ENCODE measurements around the gene GUCY1B1.
A peak's percentile ranks its signal among the peaks of the same experiment; 100 is the strongest.

The GUCY1B1 gene

DNA sequence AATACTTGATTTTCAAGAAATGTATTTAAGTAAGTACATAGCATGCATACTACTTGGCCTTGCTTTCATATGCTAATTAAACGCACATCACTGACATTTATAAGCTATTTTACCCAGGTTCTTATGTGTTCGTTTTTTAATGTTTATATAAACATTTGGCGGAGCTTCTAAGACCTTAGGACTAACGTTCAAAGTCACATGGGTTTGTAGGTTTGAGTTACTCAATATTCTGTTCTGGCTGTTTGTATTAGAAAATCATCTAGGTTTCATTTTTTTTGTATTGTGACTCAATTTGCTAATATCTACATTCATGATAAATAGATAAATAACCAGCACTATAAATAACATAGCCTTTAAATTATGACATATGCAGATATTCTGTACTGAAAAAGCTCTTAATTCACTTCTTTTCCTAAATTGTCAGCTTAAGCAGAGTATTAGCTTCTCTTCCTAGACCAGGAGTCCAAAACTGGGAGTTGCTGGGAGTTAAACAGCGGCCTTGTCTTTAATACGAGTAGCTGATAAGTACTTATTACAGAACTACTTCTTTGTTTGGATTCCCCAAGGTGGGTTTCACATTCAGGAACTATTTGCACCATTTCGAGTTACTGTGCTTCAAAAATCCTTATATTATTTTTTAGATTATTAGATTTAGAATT, 42.0 kb downstream of the GUCY1B1 start:
- no peak overlapping the region for H3K4me3 ChIP-seq (ENCODE audit: low read depth in 1 of 2, low read length in 2 of 2)
- H3K27me3 ChIP-seq (ENCODE audit: control insufficient read depth in 1 of 2, insufficient read depth in 2 of 2, low read length in 2 of 2): no peaks in the 10 kb centered on the region
- H3K4me1 ChIP-seq (ENCODE audit: insufficient read depth, low read length): peaks cover 39% of the 10 kb centered on the region
- H3K9me3 ChIP-seq (ENCODE audit: low read length): no peaks in the 10 kb centered on the region
- H3K9ac ChIP-seq (ENCODE audit: low read length): no peak overlapping the region
- peaks cover 14% of the 10 kb centered on the region for H3K36me3 ChIP-seq (ENCODE audit: insufficient read depth, low read length)
- H3K27ac ChIP-seq (ENCODE audit: low read depth, low read length): no peak overlapping the region

DNA sequence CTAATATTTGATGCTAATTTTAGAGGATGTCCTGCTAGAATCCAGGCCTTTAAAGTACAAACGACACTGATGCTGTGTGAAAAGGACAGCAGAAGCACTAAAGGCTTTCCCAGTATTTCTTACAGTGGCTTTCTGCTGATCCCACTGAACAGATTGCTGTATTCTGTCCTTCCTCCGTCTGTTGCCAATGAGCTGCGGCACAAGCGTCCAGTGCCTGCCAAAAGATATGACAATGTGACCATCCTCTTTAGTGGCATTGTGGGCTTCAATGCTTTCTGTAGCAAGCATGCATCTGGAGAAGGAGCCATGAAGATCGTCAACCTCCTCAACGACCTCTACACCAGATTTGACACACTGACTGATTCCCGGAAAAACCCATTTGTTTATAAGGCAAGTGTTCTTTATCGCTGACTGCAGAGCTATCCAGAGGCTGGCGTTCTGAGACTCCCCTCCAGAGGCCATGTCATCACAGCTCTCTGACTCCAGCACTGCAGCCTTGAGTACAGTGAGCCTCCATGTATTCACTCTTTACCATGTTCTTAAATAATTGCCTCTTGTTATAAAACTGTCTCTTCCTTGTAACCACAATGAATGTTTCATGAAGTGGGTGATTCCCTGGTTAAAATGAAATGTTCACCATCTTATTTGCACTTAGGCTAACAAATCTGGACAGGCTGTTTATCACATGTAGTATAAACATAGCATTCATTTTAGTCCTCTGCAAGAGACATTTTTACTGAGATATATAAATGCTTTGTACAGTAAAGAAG, 43.6 kb downstream of the GUCY1B1 start:
- Histone ChIP-seq H3K9ac (ENCODE audit: low read length) (no peak overlapping the region), H3K27me3 (ENCODE audit: control insufficient read depth in 1 of 2, insufficient read depth in 2 of 2, low read length in 2 of 2) (no peaks in the 10 kb centered on the region), H3K4me3 (ENCODE audit: low read depth in 1 of 2, low read length in 2 of 2) (no peak overlapping the region), H3K9me3 (ENCODE audit: low read length) (no peaks in the 10 kb centered on the region), H3K36me3 (ENCODE audit: insufficient read depth, low read length) (peaks cover 14% of the 10 kb centered on the region), H3K27ac (ENCODE audit: low read depth, low read length) (peak overlapping the region; percentile 50), H3K4me1 (ENCODE audit: insufficient read depth, low read length) (peaks cover 51% of the 10 kb centered on the region)

DNA sequence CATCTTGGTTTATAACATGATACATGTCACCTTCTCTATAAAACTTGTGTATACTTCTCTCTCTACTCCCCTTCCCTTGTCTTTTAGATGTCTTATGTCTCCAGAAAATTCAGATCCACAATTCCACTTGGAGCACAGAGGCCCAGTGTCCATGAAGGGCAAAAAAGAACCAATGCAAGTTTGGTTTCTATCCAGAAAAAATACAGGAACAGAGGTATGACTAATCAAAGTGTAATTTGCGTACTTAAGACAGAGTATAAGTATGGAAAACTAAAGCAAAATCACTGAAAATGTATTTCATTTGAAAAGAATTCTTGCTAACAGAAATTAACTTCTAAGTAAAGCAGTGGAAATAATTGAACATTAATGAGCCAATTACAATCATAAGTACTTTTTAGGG, 46.2 kb downstream of the GUCY1B1 start:
- no peak overlapping the region for H3K4me3 ChIP-seq (ENCODE audit: low read depth in 1 of 2, low read length in 2 of 2)
- peak overlapping the region; percentile 48 for H3K27ac ChIP-seq (ENCODE audit: low read depth, low read length)
- peaks cover 14% of the 10 kb centered on the region for H3K36me3 ChIP-seq (ENCODE audit: insufficient read depth, low read length)
- no peak overlapping the region for H3K9ac ChIP-seq (ENCODE audit: low read length)
- H3K27me3 ChIP-seq (ENCODE audit: control insufficient read depth in 1 of 2, insufficient read depth in 2 of 2, low read length in 2 of 2): no peaks in the 10 kb centered on the region
- H3K9me3 ChIP-seq (ENCODE audit: low read length): no peaks in the 10 kb centered on the region
- peaks cover 48% of the 10 kb centered on the region for H3K4me1 ChIP-seq (ENCODE audit: insufficient read depth, low read length)

DNA sequence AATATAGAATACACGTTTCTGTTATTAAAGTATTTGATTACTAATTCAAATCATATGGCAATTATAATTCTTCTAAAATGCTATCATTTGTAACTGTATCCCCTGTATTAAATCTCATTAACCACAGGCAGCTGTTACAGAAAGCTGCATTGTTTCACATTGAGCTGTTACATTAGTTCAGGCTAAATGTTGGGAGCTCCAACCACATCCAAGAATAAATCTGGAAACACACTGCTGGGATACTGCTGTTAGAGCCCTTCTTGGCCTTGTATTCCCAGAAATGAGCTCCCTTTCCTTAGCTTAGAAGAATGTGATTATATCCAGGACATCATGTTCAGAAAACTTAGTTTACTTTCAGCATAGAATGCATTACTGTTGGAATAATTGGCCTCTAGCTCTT, 48.2 kb downstream of the GUCY1B1 start:
- H3K27me3 ChIP-seq (ENCODE audit: control insufficient read depth in 1 of 2, insufficient read depth in 2 of 2, low read length in 2 of 2): no peaks in the 10 kb centered on the region
- peaks cover 14% of the 10 kb centered on the region for H3K36me3 ChIP-seq (ENCODE audit: insufficient read depth, low read length)
- H3K4me3 ChIP-seq (ENCODE audit: low read depth in 1 of 2, low read length in 2 of 2): no peak overlapping the region
- no peaks in the 10 kb centered on the region for H3K9me3 ChIP-seq (ENCODE audit: low read length)
- H3K9ac ChIP-seq (ENCODE audit: low read length): no peak overlapping the region
- peak overlapping the region; percentile 69 for H3K27ac ChIP-seq (ENCODE audit: low read depth, low read length)
- H3K4me1 ChIP-seq (ENCODE audit: insufficient read depth, low read length): peaks cover 30% of the 10 kb centered on the region

DNA sequence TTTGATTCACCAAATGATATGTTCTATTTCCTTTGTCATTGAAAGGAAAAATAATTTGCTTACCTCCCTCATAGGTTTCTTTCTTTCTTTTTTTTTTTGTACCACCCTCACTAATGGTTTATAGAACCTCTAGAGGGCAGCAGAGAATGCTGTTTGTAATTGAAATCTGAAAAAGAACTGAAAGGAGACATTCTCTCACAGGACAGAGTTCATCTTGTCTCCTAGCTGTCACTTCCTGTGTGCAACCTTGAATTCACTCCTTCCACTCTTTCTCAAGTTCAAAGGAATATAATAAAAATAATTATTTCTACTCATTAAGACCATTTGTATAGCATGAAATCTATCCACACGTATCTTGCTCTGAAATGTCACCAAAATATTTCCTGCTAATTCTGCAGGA, 51.0 kb downstream of the GUCY1B1 start:
- Histone ChIP-seq H3K27ac (ENCODE audit: low read depth, low read length) (no peak overlapping the region), H3K9me3 (ENCODE audit: low read length) (no peaks in the 10 kb centered on the region), H3K4me1 (ENCODE audit: insufficient read depth, low read length) (peaks cover 22% of the 10 kb centered on the region), H3K4me3 (ENCODE audit: low read depth in 1 of 2, low read length in 2 of 2) (no peak overlapping the region), H3K36me3 (ENCODE audit: insufficient read depth, low read length) (peaks cover 9% of the 10 kb centered on the region), H3K27me3 (ENCODE audit: control insufficient read depth in 1 of 2, insufficient read depth in 2 of 2, low read length in 2 of 2) (no peaks in the 10 kb centered on the region), H3K9ac (ENCODE audit: low read length) (no peak overlapping the region)

DNA sequence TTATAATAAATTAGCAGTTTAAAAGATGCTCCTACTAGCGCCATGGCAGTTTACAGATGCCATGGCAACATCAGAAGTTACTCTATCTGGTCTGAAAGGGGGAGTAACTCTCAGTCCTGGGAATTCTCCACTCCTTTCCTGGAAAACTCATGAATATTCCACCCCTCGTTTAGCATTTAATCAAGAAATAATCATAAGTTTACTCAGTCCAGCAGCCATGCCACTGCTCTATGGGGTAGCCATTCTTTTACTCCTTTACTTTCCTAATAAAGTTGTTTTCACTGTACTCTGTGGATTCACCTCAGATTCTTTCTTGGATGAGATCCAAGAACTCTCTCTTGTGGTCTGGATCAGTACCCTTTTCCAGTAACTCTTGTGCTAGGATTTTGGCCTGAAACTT, 52.3 kb downstream of the GUCY1B1 start:
- Histone ChIP-seq H3K27ac (ENCODE audit: low read depth, low read length) (no peak overlapping the region), H3K9me3 (ENCODE audit: low read length) (no peaks in the 10 kb centered on the region), H3K36me3 (ENCODE audit: insufficient read depth, low read length) (no peaks in the 10 kb centered on the region), H3K27me3 (ENCODE audit: control insufficient read depth in 1 of 2, insufficient read depth in 2 of 2, low read length in 2 of 2) (no peaks in the 10 kb centered on the region), H3K4me1 (ENCODE audit: insufficient read depth, low read length) (peaks cover 16% of the 10 kb centered on the region), H3K9ac (ENCODE audit: low read length) (no peak overlapping the region), H3K4me3 (ENCODE audit: low read depth in 1 of 2, low read length in 2 of 2) (no peak overlapping the region)

DNA sequence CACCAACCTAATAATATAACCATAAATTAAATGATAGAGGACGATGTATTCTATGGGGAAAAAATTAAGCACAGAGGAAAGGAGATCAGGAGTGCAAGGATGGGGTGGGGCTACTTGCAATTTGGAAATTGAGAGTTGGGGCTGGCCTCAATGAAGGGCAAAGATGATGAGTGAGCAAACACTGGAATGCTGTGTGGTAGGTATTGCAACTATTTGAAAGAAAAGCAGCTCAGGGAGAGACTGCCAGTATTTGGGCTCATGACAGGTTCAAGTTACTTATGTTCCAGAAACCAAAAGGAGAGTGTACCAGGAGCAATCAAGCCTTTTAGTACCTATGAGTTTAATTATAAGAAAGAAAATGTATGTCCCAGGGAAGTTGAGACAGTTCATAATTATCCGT, 59.8 kb downstream of the GUCY1B1 start:
- H3K4me1 ChIP-seq (ENCODE audit: insufficient read depth, low read length): no peaks in the 10 kb centered on the region
- no peak overlapping the region for H3K4me3 ChIP-seq (ENCODE audit: low read depth in 1 of 2, low read length in 2 of 2)
- no peaks in the 10 kb centered on the region for H3K36me3 ChIP-seq (ENCODE audit: insufficient read depth, low read length)
- H3K9me3 ChIP-seq (ENCODE audit: low read length): no peaks in the 10 kb centered on the region
- H3K27ac ChIP-seq (ENCODE audit: low read depth, low read length): no peak overlapping the region
- H3K27me3 ChIP-seq (ENCODE audit: control insufficient read depth in 1 of 2, insufficient read depth in 2 of 2, low read length in 2 of 2): no peaks in the 10 kb centered on the region
- H3K9ac ChIP-seq (ENCODE audit: low read length): no peak overlapping the region

DNA sequence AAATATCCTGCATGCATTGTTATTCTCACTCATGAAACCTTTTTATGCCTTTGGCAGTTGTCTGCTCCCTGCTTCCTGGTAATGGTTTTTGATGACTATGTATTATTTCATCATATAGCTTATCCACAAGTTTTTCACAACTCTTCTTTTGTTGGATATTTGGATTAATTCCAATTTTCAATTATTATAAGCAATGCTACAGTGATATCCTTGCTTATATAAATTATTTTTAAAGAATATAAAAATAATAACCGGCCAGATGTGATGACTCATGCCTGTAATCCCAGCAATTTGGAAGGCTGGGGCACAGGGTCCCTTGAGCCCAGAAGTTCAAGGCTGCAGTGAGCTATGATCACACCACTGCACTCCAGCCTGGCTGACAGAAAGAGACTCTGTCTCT, 60.2 kb downstream of the GUCY1B1 start:
- H3K9ac ChIP-seq (ENCODE audit: low read length): no peak overlapping the region
- no peaks in the 10 kb centered on the region for H3K4me1 ChIP-seq (ENCODE audit: insufficient read depth, low read length)
- H3K4me3 ChIP-seq (ENCODE audit: low read depth in 1 of 2, low read length in 2 of 2): no peak overlapping the region
- no peaks in the 10 kb centered on the region for H3K36me3 ChIP-seq (ENCODE audit: insufficient read depth, low read length)
- no peak overlapping the region for H3K27ac ChIP-seq (ENCODE audit: low read depth, low read length)
- H3K9me3 ChIP-seq (ENCODE audit: low read length): no peaks in the 10 kb centered on the region
- H3K27me3 ChIP-seq (ENCODE audit: control insufficient read depth in 1 of 2, insufficient read depth in 2 of 2, low read length in 2 of 2): no peaks in the 10 kb centered on the region

DNA sequence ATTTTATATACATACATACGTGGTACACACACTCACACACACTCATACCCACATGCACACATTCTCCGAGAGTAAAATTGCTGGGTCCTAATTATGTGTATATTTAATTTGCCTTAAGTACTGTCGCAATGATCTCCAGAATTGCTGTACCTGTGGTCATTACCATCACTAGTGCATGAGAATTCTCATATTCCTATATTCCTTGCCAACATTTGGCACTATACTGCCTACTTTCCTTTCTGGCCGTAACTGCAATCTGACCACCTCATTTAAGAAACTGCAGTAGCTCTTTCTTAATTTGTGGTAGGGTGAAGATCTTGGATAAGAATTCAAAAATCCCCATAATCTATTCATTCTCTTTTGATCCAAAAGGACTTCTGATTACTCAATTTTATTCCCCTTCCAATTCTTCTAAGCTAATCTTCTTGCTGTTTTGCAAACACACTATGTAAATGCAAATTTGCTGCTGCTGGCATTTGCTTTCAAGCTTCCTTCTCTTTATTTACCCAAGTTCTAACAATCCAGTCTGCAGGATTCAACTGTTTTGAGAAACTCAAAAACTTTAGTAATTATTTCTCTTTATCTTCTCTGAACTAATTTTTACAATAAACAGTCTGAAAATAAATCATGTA, 62.2 kb downstream of the GUCY1B1 start:
- Histone ChIP-seq H3K9ac (ENCODE audit: low read length) (no peak overlapping the region), H3K4me3 (ENCODE audit: low read depth in 1 of 2, low read length in 2 of 2) (no peak overlapping the region), H3K27me3 (ENCODE audit: control insufficient read depth in 1 of 2, insufficient read depth in 2 of 2, low read length in 2 of 2) (no peaks in the 10 kb centered on the region), H3K9me3 (ENCODE audit: low read length) (no peaks in the 10 kb centered on the region), H3K36me3 (ENCODE audit: insufficient read depth, low read length) (no peaks in the 10 kb centered on the region), H3K27ac (ENCODE audit: low read depth, low read length) (no peak overlapping the region), H3K4me1 (ENCODE audit: insufficient read depth, low read length) (no peaks in the 10 kb centered on the region)

DNA sequence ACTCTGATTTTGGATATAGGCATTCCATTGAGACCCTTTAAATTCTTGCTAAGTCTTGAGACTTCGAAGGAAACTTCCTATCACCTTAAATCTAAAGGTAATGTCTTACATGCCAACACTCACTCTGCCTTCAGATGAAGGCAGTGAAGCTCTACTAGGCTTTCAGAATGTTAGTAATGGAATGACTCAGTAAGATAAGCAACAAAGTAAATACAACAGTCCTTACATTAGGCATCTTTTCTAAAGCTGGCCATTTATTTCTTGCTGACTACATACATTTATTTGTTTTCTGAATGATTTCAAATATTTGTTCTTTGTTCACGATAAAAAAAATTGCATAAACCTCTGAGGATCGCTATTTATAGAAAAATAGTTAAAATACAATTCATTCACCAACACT, 63.8 kb downstream of the GUCY1B1 start:
- no peak overlapping the region for H3K4me3 ChIP-seq (ENCODE audit: low read depth in 1 of 2, low read length in 2 of 2)
- no peak overlapping the region for H3K9ac ChIP-seq (ENCODE audit: low read length)
- H3K27me3 ChIP-seq (ENCODE audit: control insufficient read depth in 1 of 2, insufficient read depth in 2 of 2, low read length in 2 of 2): no peaks in the 10 kb centered on the region
- H3K9me3 ChIP-seq (ENCODE audit: low read length): no peaks in the 10 kb centered on the region
- no peaks in the 10 kb centered on the region for H3K4me1 ChIP-seq (ENCODE audit: insufficient read depth, low read length)
- H3K27ac ChIP-seq (ENCODE audit: low read depth, low read length): no peak overlapping the region
- H3K36me3 ChIP-seq (ENCODE audit: insufficient read depth, low read length): no peaks in the 10 kb centered on the region

DNA sequence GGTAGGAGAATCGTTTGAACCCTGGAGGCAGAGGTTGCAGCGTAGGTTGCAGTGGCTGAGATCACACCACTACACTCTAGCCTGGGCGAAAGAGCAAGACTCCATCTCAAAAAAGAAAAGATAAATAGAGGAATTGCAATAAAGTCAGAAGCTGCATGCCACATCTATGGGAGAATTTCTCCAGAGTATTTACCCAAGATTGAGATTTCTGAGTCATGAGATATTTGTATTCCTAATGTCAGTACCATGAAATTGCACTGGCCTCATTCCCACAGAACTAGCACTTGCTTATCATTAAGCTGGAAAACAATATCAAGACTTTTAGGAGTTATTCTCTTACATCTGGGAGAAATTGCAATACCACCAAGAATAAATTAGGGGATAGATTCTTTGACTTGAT, 69.8 kb downstream of the GUCY1B1 start:
- H3K27me3 ChIP-seq (ENCODE audit: control insufficient read depth in 1 of 2, insufficient read depth in 2 of 2, low read length in 2 of 2): no peaks in the 10 kb centered on the region
- no peak overlapping the region for H3K27ac ChIP-seq (ENCODE audit: low read depth, low read length)
- H3K9me3 ChIP-seq (ENCODE audit: low read length): no peaks in the 10 kb centered on the region
- H3K4me3 ChIP-seq (ENCODE audit: low read depth in 1 of 2, low read length in 2 of 2): no peak overlapping the region
- no peak overlapping the region for H3K9ac ChIP-seq (ENCODE audit: low read length)
- no peaks in the 10 kb centered on the region for H3K36me3 ChIP-seq (ENCODE audit: insufficient read depth, low read length)
- no peaks in the 10 kb centered on the region for H3K4me1 ChIP-seq (ENCODE audit: insufficient read depth, low read length)

Data from muscle layer of colon (tissue), 2 donors.